Measurements from ENCODE around the gene VPS33A.

The VPS33A gene

DNA sequence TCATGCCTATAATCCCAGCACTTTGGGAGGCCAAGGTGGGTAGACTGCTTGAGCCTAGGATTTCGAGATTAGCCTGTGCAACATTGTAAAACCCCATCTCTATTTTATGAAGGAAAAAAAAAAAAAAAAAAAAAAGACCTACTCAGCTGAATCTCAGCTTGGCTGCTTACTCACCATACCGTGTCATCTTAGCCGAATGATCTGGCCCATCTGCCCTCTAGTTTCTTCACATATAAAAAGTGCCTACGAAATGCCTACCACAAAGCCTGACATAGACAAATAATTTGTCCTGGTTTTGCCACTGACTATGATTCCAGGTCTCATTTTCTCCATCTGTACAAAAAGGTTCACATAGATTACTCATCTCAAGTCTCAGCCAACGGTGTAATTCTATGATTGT, 50.5 kb downstream of the VPS33A start:
- H3K4me3 ChIP-seq (replicated peaks; ENCODE audit: insufficient read depth, low read length), result no peak overlapping the region
- TF ChIP-seq POLR2AphosphoS5 (IDR thresholded peaks at IDR 0.05; ENCODE audit: low read depth) (no peak), SPI1 (IDR thresholded peaks at IDR 0.05; ENCODE audit: borderline replicate concordance, low read depth) (no peak), GABPA (IDR thresholded peaks at IDR 0.05; ENCODE audit: low read depth) (no peak)
- TF ChIP-seq, protein P1, sequence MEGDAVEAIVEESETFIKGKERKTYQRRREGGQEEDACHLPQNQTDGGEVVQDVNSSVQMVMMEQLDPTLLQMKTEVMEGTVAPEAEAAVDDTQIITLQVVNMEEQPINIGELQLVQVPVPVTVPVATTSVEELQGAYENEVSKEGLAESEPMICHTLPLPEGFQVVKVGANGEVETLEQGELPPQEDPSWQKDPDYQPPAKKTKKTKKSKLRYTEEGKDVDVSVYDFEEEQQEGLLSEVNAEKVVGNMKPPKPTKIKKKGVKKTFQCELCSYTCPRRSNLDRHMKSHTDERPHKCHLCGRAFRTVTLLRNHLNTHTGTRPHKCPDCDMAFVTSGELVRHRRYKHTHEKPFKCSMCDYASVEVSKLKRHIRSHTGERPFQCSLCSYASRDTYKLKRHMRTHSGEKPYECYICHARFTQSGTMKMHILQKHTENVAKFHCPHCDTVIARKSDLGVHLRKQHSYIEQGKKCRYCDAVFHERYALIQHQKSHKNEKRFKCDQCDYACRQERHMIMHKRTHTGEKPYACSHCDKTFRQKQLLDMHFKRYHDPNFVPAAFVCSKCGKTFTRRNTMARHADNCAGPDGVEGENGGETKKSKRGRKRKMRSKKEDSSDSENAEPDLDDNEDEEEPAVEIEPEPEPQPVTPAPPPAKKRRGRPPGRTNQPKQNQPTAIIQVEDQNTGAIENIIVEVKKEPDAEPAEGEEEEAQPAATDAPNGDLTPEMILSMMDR (IDR thresholded peaks at IDR 0.05; ENCODE audit: insufficient read depth, low read length), result no peak
- TF ChIP-seq, protein P2, sequence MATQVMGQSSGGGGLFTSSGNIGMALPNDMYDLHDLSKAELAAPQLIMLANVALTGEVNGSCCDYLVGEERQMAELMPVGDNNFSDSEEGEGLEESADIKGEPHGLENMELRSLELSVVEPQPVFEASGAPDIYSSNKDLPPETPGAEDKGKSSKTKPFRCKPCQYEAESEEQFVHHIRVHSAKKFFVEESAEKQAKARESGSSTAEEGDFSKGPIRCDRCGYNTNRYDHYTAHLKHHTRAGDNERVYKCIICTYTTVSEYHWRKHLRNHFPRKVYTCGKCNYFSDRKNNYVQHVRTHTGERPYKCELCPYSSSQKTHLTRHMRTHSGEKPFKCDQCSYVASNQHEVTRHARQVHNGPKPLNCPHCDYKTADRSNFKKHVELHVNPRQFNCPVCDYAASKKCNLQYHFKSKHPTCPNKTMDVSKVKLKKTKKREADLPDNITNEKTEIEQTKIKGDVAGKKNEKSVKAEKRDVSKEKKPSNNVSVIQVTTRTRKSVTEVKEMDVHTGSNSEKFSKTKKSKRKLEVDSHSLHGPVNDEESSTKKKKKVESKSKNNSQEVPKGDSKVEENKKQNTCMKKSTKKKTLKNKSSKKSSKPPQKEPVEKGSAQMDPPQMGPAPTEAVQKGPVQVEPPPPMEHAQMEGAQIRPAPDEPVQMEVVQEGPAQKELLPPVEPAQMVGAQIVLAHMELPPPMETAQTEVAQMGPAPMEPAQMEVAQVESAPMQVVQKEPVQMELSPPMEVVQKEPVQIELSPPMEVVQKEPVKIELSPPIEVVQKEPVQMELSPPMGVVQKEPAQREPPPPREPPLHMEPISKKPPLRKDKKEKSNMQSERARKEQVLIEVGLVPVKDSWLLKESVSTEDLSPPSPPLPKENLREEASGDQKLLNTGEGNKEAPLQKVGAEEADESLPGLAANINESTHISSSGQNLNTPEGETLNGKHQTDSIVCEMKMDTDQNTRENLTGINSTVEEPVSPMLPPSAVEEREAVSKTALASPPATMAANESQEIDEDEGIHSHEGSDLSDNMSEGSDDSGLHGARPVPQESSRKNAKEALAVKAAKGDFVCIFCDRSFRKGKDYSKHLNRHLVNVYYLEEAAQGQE (IDR thresholded peaks at IDR 0.05; ENCODE audit: insufficient replicate concordance, low read depth), result no peak

DNA sequence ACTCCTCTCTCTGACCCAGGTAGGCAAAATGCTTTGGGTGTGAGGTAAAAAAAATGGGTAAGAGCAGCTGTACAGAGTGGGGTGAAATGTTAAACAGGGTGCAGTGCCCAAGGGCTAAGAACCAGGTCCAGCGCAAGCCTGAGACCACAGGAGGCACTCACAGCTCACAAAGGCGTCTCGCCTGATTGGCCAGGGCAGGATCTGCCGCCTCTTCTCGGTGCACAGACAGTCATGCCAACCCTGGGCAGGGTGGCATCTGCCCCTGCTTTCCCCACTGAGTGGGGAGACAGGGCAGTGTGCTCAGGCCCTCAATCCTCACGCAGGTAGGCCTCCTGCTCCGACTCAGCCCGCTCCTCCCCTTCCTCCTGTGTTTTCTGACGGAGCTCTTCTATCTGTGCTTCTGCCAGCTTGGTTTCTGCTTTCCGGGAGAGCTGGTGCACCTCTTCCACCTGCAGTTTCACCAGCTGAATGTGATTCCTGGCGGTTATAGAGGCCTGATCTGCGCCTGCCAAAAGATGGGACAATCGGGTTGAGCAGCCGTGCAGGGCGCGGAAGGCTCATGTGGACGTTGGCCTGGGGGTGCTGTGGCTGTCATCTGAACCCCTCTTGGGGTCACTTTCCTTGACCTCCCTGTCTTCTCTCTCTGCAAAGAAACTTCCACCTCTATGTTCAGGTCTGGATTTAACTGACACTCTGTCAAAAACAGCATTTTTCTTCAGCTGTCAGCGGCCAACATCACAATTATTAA, 58.0 kb downstream of the VPS33A start:
- DNase-seq (ENCODE audit: low read depth in 1 of 2, low spot score in 1 of 2), result no peak
- Histone ChIP-seq H3K4me3 (replicated peaks; ENCODE audit: insufficient read depth, low read length) (no peak overlapping the region), H3K27me3 (ENCODE audit: insufficient read depth, poor library complexity, severe bottlenecking) (peaks cover 15% of the 10 kb centered on the region), H3K27ac (replicated peaks) (no peak overlapping the region)
- TF ChIP-seq GABPA (IDR thresholded peaks at IDR 0.05; ENCODE audit: low read depth), result no peak
- TF ChIP-seq, protein P1 (IDR thresholded peaks at IDR 0.05; ENCODE audit: insufficient read depth, low read length), result no peak
- no peak for TF ChIP-seq POLR2AphosphoS5 (IDR thresholded peaks at IDR 0.05; ENCODE audit: low read depth)

More for the DNA sequence above, 50.5 kb downstream of the VPS33A start:
- Histone ChIP-seq H3K27ac (replicated peaks) (no peak overlapping the region), H3K27me3 (ENCODE audit: insufficient read depth, poor library complexity, severe bottlenecking) (no peaks in the 10 kb centered on the region)
- no peak for DNase-seq (ENCODE audit: low read depth in 1 of 2, low spot score in 1 of 2)

DNA sequence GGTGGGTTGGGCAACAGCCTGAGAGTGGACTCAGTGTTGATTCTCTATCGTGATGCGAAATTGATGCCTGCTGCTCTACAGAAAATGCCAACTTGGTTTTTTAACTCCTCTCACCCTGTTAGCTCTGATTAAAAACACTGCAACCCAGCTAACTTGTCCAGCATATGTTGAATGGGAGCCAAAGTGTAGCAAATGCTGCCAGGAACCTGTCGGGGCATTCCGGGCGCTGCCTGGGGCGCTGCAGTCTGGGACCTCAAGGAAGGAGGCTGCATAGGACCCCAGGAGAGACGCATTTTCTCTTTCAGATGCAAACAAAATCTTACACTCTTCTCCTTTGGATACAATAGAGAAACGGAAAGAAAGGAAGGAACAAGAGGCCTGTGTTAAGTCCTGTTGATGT, 58.9 kb downstream of the VPS33A start:
- DNase-seq (ENCODE audit: low read depth in 1 of 2, low spot score in 1 of 2), result no peak
- Histone ChIP-seq H3K4me3 (replicated peaks; ENCODE audit: insufficient read depth, low read length) (no peak overlapping the region), H3K27me3 (ENCODE audit: insufficient read depth, poor library complexity, severe bottlenecking) (peaks cover 24% of the 10 kb centered on the region), H3K27ac (replicated peaks) (no peak overlapping the region)
- TF ChIP-seq, protein P2 (IDR thresholded peaks at IDR 0.05; ENCODE audit: insufficient replicate concordance, low read depth), result no peak
- TF ChIP-seq GABPA (IDR thresholded peaks at IDR 0.05; ENCODE audit: low read depth) (no peak), POLR2AphosphoS5 (IDR thresholded peaks at IDR 0.05; ENCODE audit: low read depth) (no peak), SPI1 (IDR thresholded peaks at IDR 0.05; ENCODE audit: borderline replicate concordance, low read depth) (no peak)
- TF ChIP-seq, protein P1 (IDR thresholded peaks at IDR 0.05; ENCODE audit: insufficient read depth, low read length), result no peak
